ENCODE results near the gene SLCO2A1.

- TF ChIP-seq, protein P1, sequence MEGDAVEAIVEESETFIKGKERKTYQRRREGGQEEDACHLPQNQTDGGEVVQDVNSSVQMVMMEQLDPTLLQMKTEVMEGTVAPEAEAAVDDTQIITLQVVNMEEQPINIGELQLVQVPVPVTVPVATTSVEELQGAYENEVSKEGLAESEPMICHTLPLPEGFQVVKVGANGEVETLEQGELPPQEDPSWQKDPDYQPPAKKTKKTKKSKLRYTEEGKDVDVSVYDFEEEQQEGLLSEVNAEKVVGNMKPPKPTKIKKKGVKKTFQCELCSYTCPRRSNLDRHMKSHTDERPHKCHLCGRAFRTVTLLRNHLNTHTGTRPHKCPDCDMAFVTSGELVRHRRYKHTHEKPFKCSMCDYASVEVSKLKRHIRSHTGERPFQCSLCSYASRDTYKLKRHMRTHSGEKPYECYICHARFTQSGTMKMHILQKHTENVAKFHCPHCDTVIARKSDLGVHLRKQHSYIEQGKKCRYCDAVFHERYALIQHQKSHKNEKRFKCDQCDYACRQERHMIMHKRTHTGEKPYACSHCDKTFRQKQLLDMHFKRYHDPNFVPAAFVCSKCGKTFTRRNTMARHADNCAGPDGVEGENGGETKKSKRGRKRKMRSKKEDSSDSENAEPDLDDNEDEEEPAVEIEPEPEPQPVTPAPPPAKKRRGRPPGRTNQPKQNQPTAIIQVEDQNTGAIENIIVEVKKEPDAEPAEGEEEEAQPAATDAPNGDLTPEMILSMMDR (IDR thresholded peaks at IDR 0.05) = no peak
- no peak for TF ChIP-seq ZFX (IDR thresholded peaks at IDR 0.05; ENCODE audit: borderline replicate concordance)
These were observed 6.6 kb upstream of the SLCO2A1 start for GRCh38 chr3:134036291-134036690.

All from 22Rv1 (cell line).